IPS-11a (cell line): ENCODE results near the gene HMGCS1.
"Not testable (repeated sequence)": the region's sequence is repeated elsewhere in the genome, so short reads cannot be mapped to it uniquely, and the experiment has no call there.

Experiments used
- H3K4me3 ChIP-seq: one replicate; pipeline ENCODE4 v1.5.1; 2013; ENCODE audit warnings: low read depth, low read length, control low read depth

Gene HMGCS1

GRCh38 chr5:43313854-43314457 lies 744 bp upstream of the HMGCS1 start:
- H3K4me3 ChIP-seq, result no peak overlapping the region

- H3K4me3 ChIP-seq, result peak overlapping the region; percentile 60
Observed at GRCh38 chr5:43312699-43313034, 545 bp downstream of the HMGCS1 start.

GRCh38 chr5:43312076-43312661 lies 1.0 kb downstream of the HMGCS1 start:
- H3K4me3 ChIP-seq, result peak overlapping the region; percentile 60

- no peak overlapping the region for H3K4me3 ChIP-seq
Observed at GRCh38 chr5:43309637-43310036, 3.6 kb downstream of the HMGCS1 start.

GRCh38 chr5:43309122-43309521 lies 4.1 kb downstream of the HMGCS1 start:
- H3K4me3 ChIP-seq, result no peak overlapping the region

- not testable (repeated sequence) for H3K4me3 ChIP-seq
Observed at GRCh38 chr5:43306954-43307353, 6.3 kb downstream of the HMGCS1 start.

GRCh38 chr5:43305948-43306565 lies 7.2 kb downstream of the HMGCS1 start:
- H3K4me3 ChIP-seq, result no peak overlapping the region

- no peak overlapping the region for H3K4me3 ChIP-seq
Observed at GRCh38 chr5:43304525-43304924, 8.7 kb downstream of the HMGCS1 start.

- no peak overlapping the region for H3K4me3 ChIP-seq
Observed at GRCh38 chr5:43303242-43303641, 10.0 kb downstream of the HMGCS1 start.

GRCh38 chr5:43302481-43302880 lies 10.7 kb downstream of the HMGCS1 start:
- no peak overlapping the region for H3K4me3 ChIP-seq

GRCh38 chr5:43301653-43302091 lies 11.5 kb downstream of the HMGCS1 start:
- H3K4me3 ChIP-seq, result no peak overlapping the region

GRCh38 chr5:43300112-43300511 lies 13.1 kb downstream of the HMGCS1 start:
- no peak overlapping the region for H3K4me3 ChIP-seq

- H3K4me3 ChIP-seq, result no peak overlapping the region
Observed at GRCh38 chr5:43298443-43298842, 14.8 kb downstream of the HMGCS1 start.

GRCh38 chr5:43296835-43297234 lies 16.4 kb downstream of the HMGCS1 start:
- no peak overlapping the region for H3K4me3 ChIP-seq

GRCh38 chr5:43295202-43295601 lies 18.0 kb downstream of the HMGCS1 start:
- no peak overlapping the region for H3K4me3 ChIP-seq

- no peak overlapping the region for H3K4me3 ChIP-seq
Observed at GRCh38 chr5:43294226-43294625, 19.0 kb downstream of the HMGCS1 start.

- H3K4me3 ChIP-seq, result no peak overlapping the region
Observed at GRCh38 chr5:43290726-43291125, 22.5 kb downstream of the HMGCS1 start.

- H3K4me3 ChIP-seq, result no peak overlapping the region
Observed at GRCh38 chr5:43288269-43288831, 24.9 kb downstream of the HMGCS1 start.

GRCh38 chr5:43287493-43287892 lies 25.7 kb downstream of the HMGCS1 start:
- H3K4me3 ChIP-seq, result no peak overlapping the region

- H3K4me3 ChIP-seq, result no peak overlapping the region
Observed at GRCh38 chr5:43286623-43287022, 26.6 kb downstream of the HMGCS1 start.

- H3K4me3 ChIP-seq, result no peak overlapping the region
Observed at GRCh38 chr5:43281840-43282658, 31.2 kb downstream of the HMGCS1 start.
